GM19438 (cell line): ENCODE data around the gene PSMD12.
"Not testable (repeated sequence)": the region's sequence is repeated elsewhere in the genome, so short reads cannot be mapped to it uniquely, and the experiment has no call there.

ENCODE experiments used
- ATAC-seq: cut with Tn5 transposase; IDR thresholded peaks from one replicate; pipeline ENCODE4 v1.9.1; 2021; ENCODE audit warnings: low read depth; ENCODE audit not compliant: unreplicated experiment

The PSMD12 gene

DNA sequence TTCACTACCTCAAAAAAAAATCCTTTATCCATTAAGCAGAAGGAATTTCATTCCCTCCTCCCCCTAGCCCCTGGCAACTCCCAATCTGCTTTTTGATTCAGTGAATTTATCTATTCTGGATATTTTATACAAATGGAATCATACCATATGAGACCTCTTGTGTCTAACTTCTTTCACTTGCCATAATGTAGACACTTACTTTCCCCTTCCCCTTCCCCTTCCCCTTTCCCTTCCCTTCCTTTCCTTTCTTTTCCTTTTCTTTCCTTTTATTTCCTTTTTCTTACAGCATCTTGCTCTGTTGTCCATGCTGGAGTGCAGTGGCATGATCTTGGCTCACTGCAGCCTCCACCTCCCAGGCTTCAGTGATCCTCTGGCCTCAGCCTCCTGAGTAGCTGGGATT lies 50.5 kb downstream of the PSMD12 start:
- ATAC-seq: no peak

GRCh38 chr17:67312265-67312664 lies 54.1 kb downstream of the PSMD12 start:
- ATAC-seq: no peak

DNA sequence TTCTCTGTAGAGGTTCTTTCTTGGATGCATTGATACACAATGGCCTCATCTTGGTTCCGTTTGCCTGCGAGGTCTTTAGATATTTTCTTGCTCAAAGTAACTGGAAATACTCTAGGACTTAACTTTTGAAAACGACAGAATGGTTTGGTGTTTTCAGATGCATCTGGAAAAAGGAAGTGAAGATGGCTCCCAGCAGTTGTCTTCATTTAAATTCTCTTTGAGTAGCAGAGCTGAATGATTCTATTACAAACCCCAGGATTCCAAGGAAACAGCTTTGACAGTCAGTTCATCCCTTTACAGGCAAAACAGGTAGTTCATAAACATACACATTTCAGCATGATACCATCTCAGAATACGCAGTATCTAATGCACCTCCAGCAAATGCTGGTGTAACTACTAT lies 54.8 kb downstream of the PSMD12 start:
- no peak for ATAC-seq

- no peak for ATAC-seq
These were observed 56.0 kb downstream of the PSMD12 start for GRCh38 chr17:67310406-67310805.

- not testable (repeated sequence) for ATAC-seq
These were observed 60.7 kb downstream of the PSMD12 start for GRCh38 chr17:67305446-67306235.

- ATAC-seq: no peak
These were observed 68.9 kb downstream of the PSMD12 start for GRCh38 chr17:67297454-67297960.

DNA sequence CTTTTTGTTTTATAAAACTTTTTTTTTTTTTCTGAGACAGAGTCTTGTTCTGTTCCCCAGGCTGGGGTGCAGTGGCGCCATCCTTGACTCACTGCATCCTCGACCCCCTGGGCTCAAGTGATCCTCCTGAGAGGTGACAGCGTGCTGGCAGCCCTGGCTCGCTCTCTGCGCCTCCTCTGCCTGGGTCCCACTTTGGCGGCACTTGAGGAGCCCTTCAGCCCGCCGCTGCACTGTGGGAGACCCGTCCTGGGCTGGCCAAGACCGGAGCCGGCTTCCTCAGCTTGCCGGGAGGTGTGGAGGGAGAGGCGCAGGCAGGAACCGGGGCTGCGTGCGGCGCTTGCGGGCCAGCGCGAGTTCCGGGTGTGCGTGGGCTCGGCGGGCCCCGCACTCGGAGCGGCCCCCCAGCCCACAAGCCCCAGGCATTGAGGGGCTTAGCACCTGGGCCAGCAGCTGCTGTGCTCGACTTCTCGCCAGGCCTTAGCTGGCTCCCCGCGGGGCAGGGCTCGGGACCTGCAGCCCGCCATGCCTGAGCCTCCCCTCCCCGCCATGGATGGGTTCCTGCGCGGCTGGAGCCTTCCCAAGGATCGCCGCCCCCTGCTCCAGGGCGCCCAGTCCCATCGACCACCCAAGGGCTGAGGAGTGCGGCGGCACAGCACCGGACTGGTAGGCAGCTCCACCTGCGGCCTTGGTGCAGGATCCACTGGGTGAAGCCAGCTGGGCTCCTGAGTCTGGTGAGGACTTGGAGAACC lies 71.8 kb downstream of the PSMD12 start:
- ATAC-seq: no peak

DNA sequence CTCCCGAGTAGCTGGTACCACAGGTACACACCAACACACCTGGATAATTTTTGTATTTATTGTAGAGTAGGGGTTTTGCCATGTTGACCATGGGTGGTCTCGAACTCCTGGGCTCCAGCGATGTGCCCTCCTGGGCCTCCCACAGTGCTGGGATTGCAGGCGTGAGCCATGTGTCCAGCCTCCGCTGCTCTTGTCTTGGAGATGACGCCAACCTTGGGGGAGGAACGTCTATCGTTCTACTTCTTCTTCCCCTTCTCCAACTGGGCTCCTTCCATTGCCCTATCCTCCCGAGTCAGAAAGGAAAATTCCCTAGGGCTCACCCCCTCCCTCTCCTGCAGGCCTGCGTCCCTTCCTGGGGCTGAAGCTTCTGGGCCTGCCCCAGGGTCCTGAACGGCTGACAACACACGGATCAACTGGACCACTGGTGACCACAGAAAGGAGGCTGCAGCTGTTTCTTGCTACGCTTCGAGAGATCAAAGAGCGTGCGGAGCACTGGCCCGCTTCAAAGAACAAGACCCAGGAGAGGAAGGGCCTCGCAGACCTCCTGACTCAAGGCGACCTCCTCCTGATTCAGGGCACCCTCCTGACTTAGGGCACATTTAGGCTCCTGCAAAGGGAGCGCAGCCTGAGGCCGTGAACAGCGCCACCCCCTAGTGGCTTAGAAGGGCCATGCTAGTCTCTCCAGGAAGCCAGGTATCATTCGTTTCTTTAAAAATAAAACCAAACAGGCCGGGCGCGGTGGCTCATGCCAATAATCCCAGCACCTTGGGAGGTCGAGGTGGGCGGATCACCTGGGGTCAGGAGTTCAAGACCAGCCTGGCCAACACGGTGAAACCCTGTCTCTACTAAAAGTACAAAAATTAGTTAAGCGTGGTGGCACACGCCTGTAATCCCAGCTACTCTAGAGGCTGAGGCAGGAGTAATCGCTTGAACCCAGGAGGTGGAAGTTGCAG lies 72.8 kb downstream of the PSMD12 start:
- ATAC-seq: peak; percentile 92

GRCh38 chr17:67290711-67291291 lies 75.6 kb downstream of the PSMD12 start:
- ATAC-seq: no peak

DNA sequence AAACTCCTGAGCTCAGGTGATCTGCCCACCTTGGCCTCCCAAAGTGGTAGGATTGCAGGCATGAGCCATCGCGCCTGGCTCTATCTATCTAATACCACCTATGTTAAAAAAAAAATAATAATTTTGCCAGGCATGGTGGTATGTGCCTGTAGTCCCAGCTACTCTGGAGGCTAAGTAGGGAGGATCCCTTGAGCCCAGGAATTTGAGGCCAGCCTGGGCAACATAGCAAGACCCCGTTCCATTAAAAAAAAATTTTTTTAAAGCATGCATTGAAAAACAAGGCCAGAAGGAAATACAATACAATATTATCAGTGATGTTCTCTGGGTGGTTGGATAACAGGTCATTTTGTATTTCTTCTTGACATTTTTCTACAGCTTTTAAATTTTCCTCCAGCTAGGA lies 76.1 kb downstream of the PSMD12 start:
- ATAC-seq: no peak

GRCh38 chr17:67289181-67289876 lies 77.0 kb downstream of the PSMD12 start:
- no peak for ATAC-seq
